ENCODE measurements around the gene RTKN2. TPM values are rescaled to one million over a fixed set of nuclear protein-coding genes. Genes with fewer than 3 reads are reported as not detected.
"Not testable (repeated sequence)": the region's sequence is repeated elsewhere in the genome, so short reads cannot be mapped to it uniquely, and the experiment has no call there.

RTKN2 gene
- polyA plus RNA-seq (2013, experiment 1 of 2; ENCODE audit: insufficient read length), result 1.6 TPM
- 1.8 TPM for polyA plus RNA-seq (2013, experiment 2 of 2; ENCODE audit: insufficient read length)

GRCh38 chr10:62268399-62269114 lies at the start of gene RTKN2:
Gene RTKN2 (minus strand): TSS chr10:62268844. CDS start chr10:62268610, 234 bp downstream.
- peak; percentile 85 for DNase-seq

- no peak for DNase-seq
Measured at GRCh38 chr10:62317257-62317656, 48.6 kb upstream of the RTKN2 start.

- DNase-seq, result no peak
Measured at GRCh38 chr10:62309254-62309653, 40.6 kb upstream of the RTKN2 start.

GRCh38 chr10:62308101-62308500 lies 39.5 kb upstream of the RTKN2 start:
- no peak for DNase-seq

GRCh38 chr10:62307635-62308034 lies 39.0 kb upstream of the RTKN2 start:
- DNase-seq, result no peak

GRCh38 chr10:62306663-62307062 lies 38.0 kb upstream of the RTKN2 start:
- DNase-seq, result no peak

GRCh38 chr10:62305813-62306212 lies 37.2 kb upstream of the RTKN2 start:
- DNase-seq, result no peak

GRCh38 chr10:62303922-62304321 lies 35.3 kb upstream of the RTKN2 start:
- no peak for DNase-seq

GRCh38 chr10:62302760-62303159 lies 34.1 kb upstream of the RTKN2 start:
- DNase-seq, result no peak

- no peak for DNase-seq
Measured at GRCh38 chr10:62297857-62298256, 29.2 kb upstream of the RTKN2 start.

- DNase-seq, result no peak
Measured at GRCh38 chr10:62284221-62284620, 15.6 kb upstream of the RTKN2 start.

- DNase-seq, result not testable (repeated sequence)
Measured at GRCh38 chr10:62281348-62281747, 12.7 kb upstream of the RTKN2 start.

GRCh38 chr10:62280392-62280791 lies 11.7 kb upstream of the RTKN2 start:
- not testable (repeated sequence) for DNase-seq

- peak; percentile 73 for DNase-seq
Measured at GRCh38 chr10:62278441-62278910, 9.8 kb upstream of the RTKN2 start.

GRCh38 chr10:62277971-62278370 lies 9.3 kb upstream of the RTKN2 start:
- no peak for DNase-seq

GRCh38 chr10:62270020-62270419 lies 1.4 kb upstream of the RTKN2 start:
- no peak for DNase-seq

- DNase-seq, result no peak
Measured at GRCh38 chr10:62268027-62268398, 631 bp downstream of the RTKN2 start.

GRCh38 chr10:62266611-62267010 lies 2.0 kb downstream of the RTKN2 start:
- DNase-seq, result no peak

- DNase-seq, result no peak
Measured at GRCh38 chr10:62266147-62266546, 2.5 kb downstream of the RTKN2 start.

GRCh38 chr10:62264702-62265436 lies 3.8 kb downstream of the RTKN2 start:
- peak; percentile 86 for DNase-seq

GRCh38 chr10:62264126-62264525 lies 4.5 kb downstream of the RTKN2 start:
- no peak for DNase-seq

- peak; percentile 45 for DNase-seq
Measured at GRCh38 chr10:62261666-62262065, 7.0 kb downstream of the RTKN2 start.

- no peak for DNase-seq
Measured at GRCh38 chr10:62259998-62260397, 8.6 kb downstream of the RTKN2 start.

- no peak for DNase-seq
Measured at GRCh38 chr10:62259456-62259855, 9.2 kb downstream of the RTKN2 start.
